ENCODE data around the gene CHST9.

DNA sequence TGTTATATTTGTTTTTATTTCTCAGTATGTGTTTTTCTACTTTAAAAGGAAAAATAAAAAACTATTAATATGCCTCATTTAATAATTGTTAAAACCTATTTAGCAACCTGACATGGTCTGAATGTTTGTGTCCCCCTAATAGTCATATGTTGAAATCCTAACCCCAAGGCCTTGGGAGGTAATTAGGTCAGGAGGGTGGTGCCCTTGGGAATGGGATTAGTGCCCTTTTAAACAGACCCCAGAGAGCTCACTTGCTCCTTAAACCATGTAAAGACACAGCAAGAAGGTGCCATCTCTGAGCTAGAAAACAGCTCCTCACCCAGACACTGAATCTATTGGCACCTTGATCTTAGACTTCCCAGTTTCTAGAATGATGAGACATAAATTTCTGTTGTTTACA, 71.8 kb downstream of the CHST9 start:
- TF ChIP-seq, protein P1, sequence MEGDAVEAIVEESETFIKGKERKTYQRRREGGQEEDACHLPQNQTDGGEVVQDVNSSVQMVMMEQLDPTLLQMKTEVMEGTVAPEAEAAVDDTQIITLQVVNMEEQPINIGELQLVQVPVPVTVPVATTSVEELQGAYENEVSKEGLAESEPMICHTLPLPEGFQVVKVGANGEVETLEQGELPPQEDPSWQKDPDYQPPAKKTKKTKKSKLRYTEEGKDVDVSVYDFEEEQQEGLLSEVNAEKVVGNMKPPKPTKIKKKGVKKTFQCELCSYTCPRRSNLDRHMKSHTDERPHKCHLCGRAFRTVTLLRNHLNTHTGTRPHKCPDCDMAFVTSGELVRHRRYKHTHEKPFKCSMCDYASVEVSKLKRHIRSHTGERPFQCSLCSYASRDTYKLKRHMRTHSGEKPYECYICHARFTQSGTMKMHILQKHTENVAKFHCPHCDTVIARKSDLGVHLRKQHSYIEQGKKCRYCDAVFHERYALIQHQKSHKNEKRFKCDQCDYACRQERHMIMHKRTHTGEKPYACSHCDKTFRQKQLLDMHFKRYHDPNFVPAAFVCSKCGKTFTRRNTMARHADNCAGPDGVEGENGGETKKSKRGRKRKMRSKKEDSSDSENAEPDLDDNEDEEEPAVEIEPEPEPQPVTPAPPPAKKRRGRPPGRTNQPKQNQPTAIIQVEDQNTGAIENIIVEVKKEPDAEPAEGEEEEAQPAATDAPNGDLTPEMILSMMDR (IDR thresholded peaks at IDR 0.05; ENCODE audit: low read length) = no peak
- TF ChIP-seq EZH2 (IDR thresholded peaks at IDR 0.05; ENCODE audit: borderline replicate concordance, low read length) = no peak

Measured in OCI-LY1 (cell line).